Activated CD8-positive, alpha-beta memory T cell treated with anti-CD3 and anti-CD28 coated beads, Interleukin-2, amount 50 U/mL, for 48 hours (primary cell): Measurements from ENCODE around the gene CDK5R2.

Source experiments
- DNase-seq: peaks from one replicate; pipeline ENCODE4 v3.0.0-alpha.2; 2020

The CDK5R2 gene

GRCh38 chr2:219010162-219010756, 50.8 kb downstream of the CDK5R2 start:
- no peak for DNase-seq

GRCh38 chr2:219010873-219011272, 51.4 kb downstream of the CDK5R2 start:
- no peak for DNase-seq
